Endodermal cell (in vitro differentiated cells): ENCODE measurements around the gene MAPK1. TPM values are rescaled to one million over a fixed set of nuclear protein-coding genes. Genes with fewer than 3 reads are reported as not detected.

Experiments
- DNase-seq: peaks from one replicate; pipeline ENCODE4 v3.0.0-alpha.2; 2017
- H3K27ac ChIP-seq: 2 replicates; pipeline ENCODE4 v1.5.1; 2013; ENCODE audit warnings: mild to moderate bottlenecking, low read depth, low read length, moderate library complexity
- H3K27me3 ChIP-seq: 2 replicates; pipeline ENCODE4 v1.6.1; 2013; ENCODE audit warnings: mild to moderate bottlenecking, low read length, moderate library complexity; ENCODE audit not compliant: insufficient read depth, control insufficient read depth, poor library complexity, severe bottlenecking
- H3K36me3 ChIP-seq: 2 replicates; pipeline ENCODE4 v1.7.0; 2013; ENCODE audit warnings: mild to moderate bottlenecking, low read length, moderate library complexity; ENCODE audit not compliant: control insufficient read depth, insufficient read depth
- H3K4me1 ChIP-seq: one replicate; pipeline ENCODE4 v1.7.0; 2013; ENCODE audit warnings: low read length; ENCODE audit not compliant: control insufficient read depth, insufficient read depth
- H3K4me3 ChIP-seq: 2 replicates; pipeline ENCODE4 v1.5.1; 2013; ENCODE audit warnings: mild to moderate bottlenecking, low read length, moderate library complexity
- H3K9ac ChIP-seq: 2 replicates; pipeline ENCODE4 v1.6.1; 2013; ENCODE audit warnings: mild to moderate bottlenecking, low read length, moderate library complexity; ENCODE audit not compliant: poor library complexity, severe bottlenecking; ENCODE audit errors: extremely low read depth
- H3K9me3 ChIP-seq: 2 replicates; pipeline ENCODE4 v1.6.1; 2013; ENCODE audit warnings: mild to moderate bottlenecking, low read length, moderate library complexity; ENCODE audit not compliant: control insufficient read depth
- H3K27ac Mint-ChIP-seq: 2 replicates; pipeline ENCODE4 v1.8.0; 2020; ENCODE audit warnings: mixed read lengths
- H3K27me3 Mint-ChIP-seq: 2 replicates; pipeline ENCODE4 v1.8.0; 2021; ENCODE audit warnings: mild to moderate bottlenecking, mixed read lengths; ENCODE audit not compliant: insufficient read depth
- H3K36me3 Mint-ChIP-seq: 2 replicates; pipeline ENCODE4 v1.8.0; 2020; ENCODE audit warnings: low read depth, mixed read lengths
- H3K4me1 Mint-ChIP-seq: 2 replicates; pipeline ENCODE4 v1.8.0; 2020; ENCODE audit warnings: mixed read lengths
- H3K4me3 Mint-ChIP-seq: 2 replicates; pipeline ENCODE4 v1.8.0; 2020; ENCODE audit warnings: mild to moderate bottlenecking, moderate library complexity, mixed read lengths
- H3K9me3 Mint-ChIP-seq: 2 replicates; pipeline ENCODE4 v1.8.0; 2020; ENCODE audit warnings: mild to moderate bottlenecking, mixed read lengths
- CTCF ChIP-seq: fragments of 200-600 bp; sonication (generic); conservative IDR thresholded peaks from 2 replicates; pipeline ENCODE4 v1.5.0; 2021; ENCODE audit warnings: antibody characterized with exemption, mild to moderate bottlenecking
- WGBS, 2 experiments: methylation state at CpG; one replicate each; pipeline versions ENCODE4 v1.1.5 to v1.1.7; 2013; ENCODE audit warnings: missing lambda C conversion rate in 2 of 2, mixed read lengths in 1 of 2; ENCODE audit not compliant: insufficient coverage in 1 of 2, insufficient read length in 1 of 2; 5-methylcytosine and 5-hydroxymethylcytosine counted together
- total RNA-seq, 2 donors: library from RNA; stranded (reverse); fragmentation: NEBNext Ultra II Directional in 1 of 2; extraction: Animal tissue kit (Norgen Biotek cat#: 25700) in 1 of 2; gene quantifications; 2 replicates in 1 of 2; 3 replicates in 1 of 2; pipeline ENCODE4 v1.2.1, GENCODE V29; 2021

Gene MAPK1
- total RNA-seq, 2 donors from 2014 or later, result 76.8 to 78.6 TPM

- H3K27ac Mint-ChIP-seq, result no peak overlapping the region
- TF ChIP-seq CTCF, result no peak
- H3K27me3 Mint-ChIP-seq, result peaks cover 40% of the 10 kb centered on the region
- no peaks in the 10 kb centered on the region for H3K9me3 ChIP-seq
- H3K4me3 Mint-ChIP-seq, result no peak overlapping the region
- no peak overlapping the region for H3K4me3 ChIP-seq
- H3K4me1 Mint-ChIP-seq, result peaks cover 4% of the 10 kb centered on the region
- H3K36me3 ChIP-seq, result no peaks in the 10 kb centered on the region
- DNase-seq, result no peak
- H3K9me3 Mint-ChIP-seq, result no peaks in the 10 kb centered on the region
- H3K9ac ChIP-seq, result no peak overlapping the region
- 72 to 76% methylated on average over 5 to 7 of the region's 7 CpGs for WGBS, 2 experiments
- H3K4me1 ChIP-seq, result no peaks in the 10 kb centered on the region
- H3K27me3 ChIP-seq, result peaks cover 12% of the 10 kb centered on the region
- H3K27ac ChIP-seq, result no peak overlapping the region
- H3K36me3 Mint-ChIP-seq, result no peaks in the 10 kb centered on the region
Measured at GRCh38 chr22:21738966-21739365, 128.5 kb downstream of the MAPK1 start.

GRCh38 chr22:21738081-21738480 lies 129.4 kb downstream of the MAPK1 start:
- H3K36me3 Mint-ChIP-seq, result no peaks in the 10 kb centered on the region
- no peaks in the 10 kb centered on the region for H3K9me3 Mint-ChIP-seq
- Histone ChIP-seq H3K36me3 (no peaks in the 10 kb centered on the region), H3K9me3 (no peaks in the 10 kb centered on the region), H3K4me3 (no peak overlapping the region), H3K9ac (no peak overlapping the region), H3K27ac (no peak overlapping the region), H3K27me3 (peaks cover 12% of the 10 kb centered on the region), H3K4me1 (no peaks in the 10 kb centered on the region)
- peaks cover 4% of the 10 kb centered on the region for H3K4me1 Mint-ChIP-seq
- H3K27me3 Mint-ChIP-seq, result peaks cover 39% of the 10 kb centered on the region
- WGBS, 2 experiments, result 94 to 95% methylated on average over 8 of the region's 8 CpGs
- no peak for DNase-seq
- no peak overlapping the region for H3K27ac Mint-ChIP-seq
- TF ChIP-seq CTCF, result no peak
- H3K4me3 Mint-ChIP-seq, result no peak overlapping the region

- Mint-ChIP-seq H3K4me1 (peaks cover 4% of the 10 kb centered on the region), H3K9me3 (no peaks in the 10 kb centered on the region), H3K4me3 (peak overlapping the region; percentile 72), H3K27ac (no peak overlapping the region), H3K27me3 (peaks cover 39% of the 10 kb centered on the region), H3K36me3 (no peaks in the 10 kb centered on the region)
- no peak for TF ChIP-seq CTCF
- 92 to 100% methylated on average over 1 to 9 of the region's 9 CpGs for WGBS, 2 experiments
- H3K4me3 ChIP-seq, result no peak overlapping the region
- no peak for DNase-seq
- H3K27me3 ChIP-seq, result peaks cover 12% of the 10 kb centered on the region
- no peak overlapping the region for H3K9ac ChIP-seq
- H3K9me3 ChIP-seq, result no peaks in the 10 kb centered on the region
- no peak overlapping the region for H3K27ac ChIP-seq
- no peaks in the 10 kb centered on the region for H3K36me3 ChIP-seq
- H3K4me1 ChIP-seq, result no peaks in the 10 kb centered on the region
Measured at GRCh38 chr22:21736948-21737347, 130.5 kb downstream of the MAPK1 start.
